Loucy (cell line): ENCODE measurements around the gene EDIL3.

Experiments
- H2AFZ ChIP-seq: fragments of 200-600 bp; sonication (generic); 2 replicates; pipeline ENCODE4 v1.6.0; 2016; ENCODE audit warnings: antibody characterized with exemption, mild to moderate bottlenecking, low read length, moderate library complexity
- H3F3A ChIP-seq: fragments of 200-600 bp; 2 replicates; pipeline ENCODE4 v1.6.0; 2016; ENCODE audit warnings: antibody characterized with exemption, low read depth, mild to moderate bottlenecking
- H3K27me3 ChIP-seq: fragments of 200-600 bp; sonication (generic); 2 replicates; pipeline ENCODE4 v1.6.1; 2014; ENCODE audit warnings: low read length, mild to moderate bottlenecking; ENCODE audit not compliant: insufficient read depth, poor library complexity, severe bottlenecking
- H3K36me3 ChIP-seq: fragments of 200-600 bp; sonication (generic); 2 replicates; pipeline ENCODE4 v1.6.1; 2016; ENCODE audit warnings: low read length; ENCODE audit not compliant: insufficient read depth
- H3K4me1 ChIP-seq: fragments of 200-600 bp; sonication (generic); 2 replicates; pipeline ENCODE4 v1.5.1; 2014; ENCODE audit warnings: low read length, mild to moderate bottlenecking; ENCODE audit not compliant: insufficient read depth, poor library complexity, severe bottlenecking
- H3K4me2 ChIP-seq: fragments of 200-600 bp; sonication (generic); 2 replicates; pipeline ENCODE4 v1.6.0; 2014; ENCODE audit warnings: antibody characterized with exemption, low read length, low read depth, mild to moderate bottlenecking; ENCODE audit not compliant: poor library complexity, severe bottlenecking
- H3K4me3 ChIP-seq: fragments of 200-600 bp; sonication (generic); 2 replicates; pipeline ENCODE4 v1.5.1; 2014; ENCODE audit warnings: low read length, mild to moderate bottlenecking, mixed read lengths; ENCODE audit not compliant: poor library complexity, severe bottlenecking
- H3K79me2 ChIP-seq: fragments of 200-600 bp; sonication (generic); 2 replicates; pipeline ENCODE4 v1.6.1; 2014; ENCODE audit warnings: low read length; ENCODE audit not compliant: insufficient read depth
- H3K9ac ChIP-seq: fragments of 200-600 bp; sonication (generic); 2 replicates; pipeline ENCODE4 v1.6.0; 2014; ENCODE audit warnings: mild to moderate bottlenecking, low read depth, low read length, moderate library complexity; ENCODE audit not compliant: poor library complexity, severe bottlenecking
- H3K9me2 ChIP-seq: fragments of 200-600 bp; sonication (generic); replicated peaks from 2 replicates; pipeline ENCODE4 v1.6.1; 2016; ENCODE audit warnings: low read depth, low read length, mixed read lengths
- H3K9me3 ChIP-seq: fragments of 200-600 bp; sonication (generic); 2 replicates; pipeline ENCODE4 v1.6.1; 2014; ENCODE audit warnings: mild to moderate bottlenecking, antibody characterized with exemption, low read length, low read depth; ENCODE audit not compliant: insufficient read depth
- H4K20me1 ChIP-seq: fragments of 200-600 bp; sonication (generic); 2 replicates; pipeline ENCODE4 v1.6.0; 2014; ENCODE audit warnings: antibody characterized with exemption, low read length, mild to moderate bottlenecking; ENCODE audit not compliant: insufficient read depth, poor library complexity, severe bottlenecking
- EZH2phosphoT487 ChIP-seq: fragments of 200-600 bp; IDR thresholded peaks from 2 replicates; pipeline ENCODE4 v1.6.1; 2018; ENCODE audit warnings: antibody characterized with exemption, mild to moderate bottlenecking, moderate library complexity, borderline replicate concordance
- TF ChIP-seq, protein P1 (sequence below): fragments of 200-600 bp; sonication (generic); conservative IDR thresholded peaks from 2 replicates; pipeline ENCODE4 v1.5.1; 2014; ENCODE audit warnings: mild to moderate bottlenecking, antibody characterized with exemption, low read length

Gene EDIL3

DNA sequence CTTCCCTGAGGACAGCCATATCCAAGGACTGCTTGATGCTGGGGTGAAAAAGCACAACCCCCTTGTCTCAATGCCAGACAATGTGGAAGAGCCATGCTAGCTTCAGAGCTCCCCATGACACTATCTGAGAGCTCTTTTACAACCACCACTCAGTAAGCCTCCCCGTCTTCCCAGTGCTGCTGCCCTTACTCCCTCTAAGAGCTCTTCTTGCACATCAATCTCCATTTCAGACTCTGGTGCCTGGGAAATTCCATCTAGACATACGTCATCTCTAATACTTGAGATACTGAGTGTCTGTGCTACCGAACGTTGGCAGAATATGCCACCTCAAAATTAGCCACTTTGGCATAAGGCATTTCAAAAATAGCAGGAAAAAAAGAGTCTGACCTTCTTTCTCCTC lies 94.5 kb downstream of the EDIL3 start:
- H3K9me3 ChIP-seq: no peaks in the 10 kb centered on the region
- H3K36me3 ChIP-seq: no peaks in the 10 kb centered on the region
- H2AFZ ChIP-seq: no peak overlapping the region

GRCh38 chr5:84287951-84288350 lies 96.7 kb downstream of the EDIL3 start:
- Histone ChIP-seq H4K20me1 (no peaks in the 10 kb centered on the region), H3K27me3 (no peaks in the 10 kb centered on the region), H3K4me2 (peak overlapping the region; percentile 38), H3K4me1 (peaks cover 22% of the 10 kb centered on the region), H2AFZ (no peak overlapping the region), H3K9ac (no peak overlapping the region), H3K36me3 (no peaks in the 10 kb centered on the region), H3F3A (no peaks in the 10 kb centered on the region), H3K79me2 (no peaks in the 10 kb centered on the region), H3K9me3 (no peaks in the 10 kb centered on the region), H3K9me2 (no peaks in the 10 kb centered on the region), H3K4me3 (no peak overlapping the region)
- TF ChIP-seq EZH2phosphoT487: no peak
- TF ChIP-seq, protein P1, sequence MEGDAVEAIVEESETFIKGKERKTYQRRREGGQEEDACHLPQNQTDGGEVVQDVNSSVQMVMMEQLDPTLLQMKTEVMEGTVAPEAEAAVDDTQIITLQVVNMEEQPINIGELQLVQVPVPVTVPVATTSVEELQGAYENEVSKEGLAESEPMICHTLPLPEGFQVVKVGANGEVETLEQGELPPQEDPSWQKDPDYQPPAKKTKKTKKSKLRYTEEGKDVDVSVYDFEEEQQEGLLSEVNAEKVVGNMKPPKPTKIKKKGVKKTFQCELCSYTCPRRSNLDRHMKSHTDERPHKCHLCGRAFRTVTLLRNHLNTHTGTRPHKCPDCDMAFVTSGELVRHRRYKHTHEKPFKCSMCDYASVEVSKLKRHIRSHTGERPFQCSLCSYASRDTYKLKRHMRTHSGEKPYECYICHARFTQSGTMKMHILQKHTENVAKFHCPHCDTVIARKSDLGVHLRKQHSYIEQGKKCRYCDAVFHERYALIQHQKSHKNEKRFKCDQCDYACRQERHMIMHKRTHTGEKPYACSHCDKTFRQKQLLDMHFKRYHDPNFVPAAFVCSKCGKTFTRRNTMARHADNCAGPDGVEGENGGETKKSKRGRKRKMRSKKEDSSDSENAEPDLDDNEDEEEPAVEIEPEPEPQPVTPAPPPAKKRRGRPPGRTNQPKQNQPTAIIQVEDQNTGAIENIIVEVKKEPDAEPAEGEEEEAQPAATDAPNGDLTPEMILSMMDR: no peak

More for the DNA sequence above, 94.5 kb downstream of the EDIL3 start:
- TF ChIP-seq, protein P1: no peak
- TF ChIP-seq EZH2phosphoT487: no peak
- no peaks in the 10 kb centered on the region for H4K20me1 ChIP-seq
- no peaks in the 10 kb centered on the region for H3F3A ChIP-seq
- H3K4me1 ChIP-seq: peaks cover 22% of the 10 kb centered on the region
- no peak overlapping the region for H3K9ac ChIP-seq
- H3K9me2 ChIP-seq: no peaks in the 10 kb centered on the region
- no peak overlapping the region for H3K4me3 ChIP-seq
- no peaks in the 10 kb centered on the region for H3K27me3 ChIP-seq
- H3K79me2 ChIP-seq: no peaks in the 10 kb centered on the region
- no peak overlapping the region for H3K4me2 ChIP-seq

DNA sequence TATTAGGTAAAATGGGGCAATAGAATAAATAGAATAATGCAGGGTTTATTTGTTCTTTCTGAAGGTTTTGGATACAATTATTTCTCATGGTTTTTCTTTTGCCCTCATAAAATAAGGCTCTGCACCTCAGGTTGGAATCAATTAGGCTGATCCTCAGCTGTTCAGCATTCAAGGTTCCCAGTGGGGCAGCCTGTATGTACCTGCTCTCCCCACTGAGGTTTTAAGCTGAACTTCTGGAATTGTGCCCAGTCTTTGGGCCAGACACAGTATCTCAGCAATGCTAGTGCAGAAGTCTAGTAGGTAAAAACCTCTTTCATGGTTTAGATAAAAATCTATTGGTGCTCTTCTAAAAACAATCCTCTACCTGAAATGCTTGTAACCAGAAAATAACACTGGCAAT lies 98.0 kb downstream of the EDIL3 start:
- H3F3A ChIP-seq: no peaks in the 10 kb centered on the region
- no peaks in the 10 kb centered on the region for H3K27me3 ChIP-seq
- no peak overlapping the region for H3K4me2 ChIP-seq
- no peaks in the 10 kb centered on the region for H4K20me1 ChIP-seq
- no peak overlapping the region for H2AFZ ChIP-seq
- no peaks in the 10 kb centered on the region for H3K9me2 ChIP-seq
- no peak for TF ChIP-seq EZH2phosphoT487
- TF ChIP-seq, protein P1: no peak
- no peak overlapping the region for H3K4me3 ChIP-seq
- peaks cover 22% of the 10 kb centered on the region for H3K4me1 ChIP-seq
- H3K9me3 ChIP-seq: no peaks in the 10 kb centered on the region
- no peaks in the 10 kb centered on the region for H3K36me3 ChIP-seq
- no peak overlapping the region for H3K9ac ChIP-seq
- H3K79me2 ChIP-seq: no peaks in the 10 kb centered on the region
